Activated CD8-positive, alpha-beta memory T cell treated with anti-CD3 and anti-CD28 coated beads for 1 hour (primary cell): ENCODE data around the gene KLHL29.
"Not testable (repeated sequence)": the region's sequence is repeated elsewhere in the genome, so short reads cannot be mapped to it uniquely, and the experiment has no call there.

Source experiments
- DNase-seq, 2 donors: peaks; one replicate each; pipeline ENCODE4 v3.0.0-alpha.2; 2020; ENCODE audit warnings: low read depth in 1 of 2; ENCODE audit errors: extremely low read depth in 1 of 2

The KLHL29 gene

DNA sequence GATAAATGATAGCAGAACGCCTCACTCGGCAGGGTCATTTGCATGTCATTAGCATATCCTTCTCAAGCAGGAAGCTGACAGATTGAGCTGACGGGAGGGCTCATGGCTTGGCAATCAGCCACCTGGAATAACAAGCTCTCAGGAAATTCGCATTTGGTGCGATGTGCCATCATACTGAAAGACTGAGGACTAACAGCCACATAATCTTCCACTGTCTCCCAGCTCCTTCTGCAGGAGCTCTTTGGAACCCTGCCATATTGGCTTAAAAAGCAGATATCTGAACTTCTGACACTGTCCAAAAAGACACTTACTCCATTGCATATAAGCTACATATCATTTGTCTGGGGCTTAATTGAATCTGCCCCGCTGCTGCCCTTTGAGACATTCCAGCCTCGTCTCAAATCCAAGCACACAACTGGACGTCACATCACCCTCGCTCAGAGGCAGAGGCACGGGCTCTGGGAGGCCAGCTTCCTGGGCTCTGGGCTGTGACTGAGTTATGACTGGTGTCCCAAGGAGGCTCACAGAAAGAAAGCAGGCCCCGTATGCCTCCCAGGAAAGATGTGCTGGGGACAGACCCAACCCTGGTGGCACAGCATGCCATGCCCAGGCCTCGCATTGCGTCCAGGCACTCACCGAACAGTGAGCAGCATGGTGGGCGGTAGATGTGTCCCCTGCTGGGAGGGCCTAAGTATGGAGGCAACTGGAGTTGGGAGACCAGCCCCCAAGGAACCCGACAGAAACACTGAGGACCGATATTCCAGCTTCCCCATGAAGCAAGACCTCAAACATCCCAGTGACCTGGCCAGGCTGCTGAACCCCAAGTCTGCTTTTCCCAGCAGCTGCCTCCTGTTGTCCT is 314.0 kb downstream of the KLHL29 start:
- no peak for DNase-seq

DNA sequence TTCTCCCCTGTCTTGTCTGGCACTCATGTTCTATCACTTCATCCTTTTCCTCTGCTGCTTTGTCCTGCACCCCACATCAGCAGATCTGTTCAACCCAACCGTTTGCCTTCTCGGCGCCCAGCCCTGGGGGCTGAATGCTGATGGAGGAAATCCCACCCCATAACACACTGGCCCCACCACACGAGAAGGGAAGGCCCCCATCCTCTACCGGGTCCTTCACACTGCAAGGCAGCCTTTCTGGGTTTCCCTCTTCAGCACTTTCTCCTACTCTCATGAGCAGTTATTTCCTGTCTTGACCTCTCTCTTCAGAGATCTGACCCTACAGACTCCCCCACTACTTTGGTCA is 314.6 kb downstream of the KLHL29 start:
- no peak for DNase-seq

DNA sequence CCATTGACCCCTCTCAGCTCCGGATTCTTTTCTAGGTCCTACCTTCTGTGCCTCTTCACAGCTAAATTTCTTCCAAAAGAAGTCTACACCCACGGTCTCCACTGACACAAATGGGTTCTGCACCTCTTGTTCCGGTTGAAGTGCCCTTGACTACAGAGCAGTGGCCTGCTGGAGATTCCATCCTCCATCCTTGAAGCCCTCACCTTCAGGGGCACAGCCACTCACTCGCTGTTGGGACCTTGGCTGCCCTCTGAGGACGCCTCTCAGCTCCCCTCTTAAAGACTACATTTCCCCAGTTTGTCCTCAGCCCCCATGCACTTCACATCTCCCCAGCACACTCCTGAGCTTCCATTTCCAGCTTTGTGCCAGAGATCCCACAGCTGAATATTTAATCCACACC is 315.6 kb downstream of the KLHL29 start:
- no peak for DNase-seq

DNA sequence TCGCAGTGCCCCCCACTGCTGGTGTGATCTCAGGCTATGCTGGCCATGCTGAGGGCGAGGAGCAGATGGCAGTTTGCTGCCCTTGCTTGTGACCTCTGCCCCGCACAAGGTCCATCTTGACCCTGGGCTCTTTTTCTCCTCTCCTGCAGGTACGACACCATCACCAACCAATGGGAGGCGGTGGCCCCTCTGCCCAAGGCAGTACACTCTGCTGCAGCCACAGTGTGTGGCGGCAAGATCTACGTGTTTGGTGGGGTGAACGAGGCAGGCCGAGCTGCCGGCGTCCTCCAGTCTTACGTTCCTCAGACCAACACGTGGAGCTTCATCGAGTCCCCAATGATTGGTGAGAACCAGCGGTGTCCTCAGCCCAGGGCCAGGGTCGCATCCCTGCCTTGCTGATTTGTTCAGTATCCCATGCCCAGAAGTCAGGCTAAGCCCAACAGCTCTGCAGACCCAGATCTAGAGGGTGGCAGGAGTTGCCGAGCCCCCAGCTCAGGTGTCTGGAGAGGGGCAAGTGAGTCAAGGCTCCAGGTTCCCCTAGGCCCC is 318.1 kb downstream of the KLHL29 start:
- no peak for DNase-seq

DNA sequence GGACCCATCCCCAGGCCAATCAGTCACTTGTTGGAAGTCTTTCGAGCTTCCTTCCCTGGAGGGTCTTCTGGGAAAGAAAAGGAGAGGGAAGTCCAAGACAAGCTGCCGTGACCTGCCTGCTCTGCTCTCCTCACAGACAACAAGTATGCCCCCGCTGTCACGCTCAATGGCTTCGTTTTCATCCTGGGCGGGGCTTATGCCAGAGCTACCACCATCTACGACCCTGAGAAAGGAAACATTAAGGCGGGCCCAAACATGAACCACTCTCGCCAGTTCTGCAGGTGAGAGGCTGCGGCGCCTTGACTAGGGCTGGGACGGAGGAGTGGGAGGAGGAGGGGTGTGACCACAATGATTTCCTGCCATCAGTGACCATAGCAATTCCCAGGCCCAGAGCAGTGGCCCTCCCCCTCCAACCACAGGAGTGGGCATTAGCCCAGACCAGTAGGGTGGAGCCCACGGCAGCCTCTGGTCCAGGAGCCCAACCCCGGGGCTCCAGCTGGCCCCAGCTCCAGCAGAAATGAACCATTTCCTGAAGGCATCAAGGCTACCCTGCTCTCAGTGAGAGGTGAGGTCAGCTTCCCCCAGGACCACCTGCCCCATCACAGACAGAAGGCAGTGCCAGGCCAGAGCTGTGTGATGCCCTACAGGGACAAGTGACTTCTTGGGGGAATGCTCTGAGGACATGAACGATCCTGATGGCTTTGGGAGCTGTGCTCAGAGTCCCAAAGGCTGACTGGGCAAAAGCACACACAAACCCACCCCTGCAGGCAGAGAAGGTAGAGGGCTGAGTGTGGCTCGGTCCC is 318.8 kb downstream of the KLHL29 start:
- DNase-seq = no peak

DNA sequence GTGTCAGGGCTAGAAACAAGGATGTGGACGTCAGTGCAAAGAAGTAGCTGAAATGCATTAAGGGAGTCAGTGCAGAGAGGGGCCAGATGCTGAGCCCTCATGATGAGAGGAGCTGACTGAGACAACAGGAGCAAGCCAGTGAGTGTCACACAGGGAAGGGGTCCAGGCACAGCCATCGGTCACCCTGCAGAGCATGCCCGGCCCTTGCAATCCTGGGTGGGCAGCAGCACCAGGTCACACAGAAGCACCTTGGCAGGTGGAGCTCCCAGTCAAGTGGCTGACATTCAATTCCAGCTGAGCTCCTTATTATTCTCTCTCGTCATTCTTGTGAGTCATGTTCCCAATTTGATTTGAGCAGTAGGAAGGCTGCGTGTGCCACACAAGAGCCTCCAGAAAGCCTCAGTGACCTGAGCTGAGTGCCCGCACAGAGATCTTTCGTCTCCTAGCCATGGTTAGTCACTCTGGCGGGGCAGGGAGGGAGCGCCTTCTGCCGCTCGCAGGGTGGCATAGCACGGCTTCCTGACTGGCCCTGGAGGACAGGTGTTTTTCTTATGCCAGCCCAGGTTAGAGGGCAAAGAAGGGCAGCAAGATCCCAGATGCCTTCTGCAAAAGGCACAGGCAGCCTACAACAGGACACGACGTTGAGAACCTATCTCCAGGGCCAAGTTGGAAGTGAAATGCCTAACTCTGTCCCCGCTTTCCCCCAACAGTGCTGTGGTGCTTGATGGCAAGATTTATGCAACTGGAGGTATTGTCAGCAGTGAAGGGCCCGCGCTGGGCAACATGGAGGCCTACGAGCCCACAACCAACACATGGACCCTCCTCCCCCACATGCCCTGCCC is 321.0 kb downstream of the KLHL29 start:
- DNase-seq = no peak

DNA sequence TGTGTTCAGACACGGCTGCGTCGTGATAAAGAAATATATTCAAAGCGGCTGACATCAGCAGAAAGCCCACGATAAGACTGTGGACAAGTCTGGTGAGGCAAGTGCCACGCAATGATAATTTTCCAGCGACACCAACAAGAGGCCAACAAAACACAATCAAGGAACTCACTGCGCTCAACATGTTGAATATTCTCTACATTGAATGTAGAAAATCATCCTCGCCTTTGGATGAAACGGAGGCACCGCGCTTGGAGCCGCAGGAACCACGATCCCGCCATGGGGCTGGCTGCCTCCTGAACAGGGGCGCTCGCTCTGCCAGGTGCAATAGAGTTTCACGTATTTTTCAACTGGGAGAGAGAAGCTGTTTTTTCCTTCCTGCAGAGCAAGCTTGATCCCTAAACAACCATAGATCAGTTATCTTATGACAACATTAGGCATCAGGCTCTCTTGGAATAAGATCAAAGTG is 321.7 kb downstream of the KLHL29 start:
- DNase-seq = no peak

DNA sequence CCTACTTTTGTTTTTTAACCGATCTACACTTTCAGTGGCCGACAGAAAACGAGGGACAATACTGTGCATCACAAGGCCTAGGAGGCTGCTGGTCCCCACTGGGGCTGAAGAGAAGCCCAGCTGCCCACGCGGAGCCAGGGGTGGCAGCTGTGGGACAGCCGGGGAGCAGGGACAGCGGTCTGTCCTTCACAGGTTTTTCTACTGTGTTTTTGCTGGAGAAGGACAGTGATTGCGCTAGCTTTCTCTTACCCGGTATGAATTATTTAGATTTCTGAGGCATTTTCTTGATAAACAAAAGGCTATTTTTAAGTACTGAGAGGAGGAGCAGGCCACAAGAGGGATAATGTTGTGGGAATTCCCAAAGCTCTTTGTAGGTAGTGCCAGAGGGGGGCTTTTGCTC is 322.1 kb downstream of the KLHL29 start:
- no peak for DNase-seq

DNA sequence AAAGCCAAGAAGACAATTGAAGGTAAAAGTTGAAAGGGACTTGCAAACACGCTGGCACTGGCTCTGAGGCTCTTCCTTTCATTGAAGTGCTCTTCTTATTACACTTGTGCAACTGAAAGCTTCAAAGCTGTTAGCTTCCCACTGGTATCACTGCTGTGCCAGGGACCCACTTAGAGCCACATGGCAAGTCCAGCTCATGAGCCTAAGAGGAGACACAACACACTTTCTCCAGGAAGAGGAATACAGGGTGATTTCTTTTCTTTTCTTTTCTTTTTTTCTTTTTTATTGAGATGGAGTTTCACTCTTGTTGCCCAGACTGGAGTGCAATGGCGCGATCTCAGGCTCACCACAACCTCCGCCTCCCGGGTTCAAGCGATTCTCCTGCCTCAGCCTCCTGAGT is 323.8 kb downstream of the KLHL29 start:
- DNase-seq = no peak

DNA sequence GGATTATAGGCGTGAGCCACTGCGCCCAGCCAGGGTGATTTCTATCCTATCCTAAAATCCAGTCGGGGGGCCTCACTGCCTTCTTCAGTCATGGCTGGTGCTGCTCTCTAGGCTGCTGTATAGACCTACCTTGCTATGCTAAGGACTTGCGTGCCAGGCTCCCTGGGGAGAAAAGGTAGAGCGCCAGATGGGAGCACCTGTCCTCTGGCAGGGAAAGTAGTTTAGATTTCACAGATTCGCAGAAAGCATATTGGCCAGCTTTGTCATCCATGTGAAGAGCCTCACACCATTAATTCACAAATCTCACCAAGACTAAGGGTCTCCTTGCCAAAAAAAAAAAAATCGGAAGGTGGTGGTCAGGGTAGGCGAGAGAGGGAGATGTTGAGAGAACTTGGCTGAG is 324.3 kb downstream of the KLHL29 start:
- no peak for DNase-seq

DNA sequence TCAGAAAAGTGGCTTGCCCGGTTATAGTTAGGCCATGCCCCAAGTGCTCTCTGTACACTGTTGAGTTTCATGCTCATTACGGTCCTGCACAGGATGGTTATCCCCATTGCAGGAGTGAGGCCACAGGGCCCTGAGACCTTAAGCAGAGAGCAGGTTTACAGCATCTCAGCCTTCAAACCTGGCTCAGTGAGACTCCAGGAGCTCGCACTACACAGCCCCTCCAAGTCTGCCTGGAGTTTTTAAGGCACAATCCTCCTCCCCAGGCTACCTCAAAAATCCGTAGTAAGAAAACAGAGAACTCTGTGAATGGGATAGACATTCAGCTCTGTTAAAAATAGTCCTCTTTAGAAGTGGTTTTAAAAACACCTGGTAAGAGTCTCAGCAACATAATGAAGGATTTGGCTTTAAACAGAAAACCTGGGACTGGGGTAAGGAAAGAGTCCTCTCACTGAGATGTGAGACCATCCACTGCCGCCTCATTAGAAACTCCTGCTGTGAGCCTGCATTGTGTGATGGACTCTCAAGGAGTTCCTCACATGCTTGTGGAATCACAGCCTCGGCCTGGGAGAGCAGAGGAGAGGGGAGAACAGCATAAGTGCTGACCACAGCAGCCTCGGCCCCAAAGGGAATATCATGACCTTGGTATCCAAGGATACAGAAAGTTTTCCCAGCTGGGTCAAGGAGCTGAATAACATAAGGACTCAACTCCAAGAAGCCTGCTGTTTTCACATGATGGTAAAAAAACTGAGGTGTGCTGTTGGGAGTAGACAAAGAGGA is 327.2 kb downstream of the KLHL29 start:
- DNase-seq = no peak

DNA sequence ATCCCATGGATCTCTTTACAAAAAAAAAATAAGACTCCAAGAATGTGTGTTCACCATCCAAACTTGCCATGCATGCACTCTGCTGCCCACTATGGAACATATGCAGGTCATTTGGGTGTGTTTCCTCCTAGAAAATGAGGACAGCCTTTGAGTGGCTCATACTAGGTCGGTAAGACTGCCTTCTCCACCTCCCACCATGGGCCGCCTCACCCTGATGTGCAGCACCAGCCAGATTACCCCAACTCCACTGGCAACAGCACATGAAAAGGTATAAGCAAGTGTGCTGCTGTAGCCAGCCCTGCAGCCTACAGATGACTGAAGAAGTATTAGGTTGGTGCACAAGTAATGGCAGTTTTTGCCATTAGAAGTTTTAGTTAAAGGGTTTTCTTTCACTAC is 327.8 kb downstream of the KLHL29 start:
- DNase-seq = no peak

DNA sequence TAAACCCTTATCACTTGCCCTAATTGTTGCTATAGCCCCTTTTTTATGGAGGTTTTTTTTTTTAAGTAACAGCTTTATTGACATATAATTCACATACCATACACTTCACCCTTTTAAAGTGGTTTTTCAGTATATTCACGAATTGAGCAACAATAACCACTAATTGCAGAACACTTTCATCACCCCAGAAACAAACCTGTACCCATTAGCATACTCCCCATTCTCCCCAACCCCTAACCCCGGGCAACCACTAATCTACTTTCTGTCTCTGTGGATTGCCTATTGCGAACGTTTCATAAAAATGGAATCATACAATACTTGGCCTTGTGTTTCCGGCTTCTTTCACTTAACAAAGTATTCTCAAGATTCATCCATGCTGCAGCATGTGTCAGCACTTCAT is 328.4 kb downstream of the KLHL29 start:
- DNase-seq = no peak

DNA sequence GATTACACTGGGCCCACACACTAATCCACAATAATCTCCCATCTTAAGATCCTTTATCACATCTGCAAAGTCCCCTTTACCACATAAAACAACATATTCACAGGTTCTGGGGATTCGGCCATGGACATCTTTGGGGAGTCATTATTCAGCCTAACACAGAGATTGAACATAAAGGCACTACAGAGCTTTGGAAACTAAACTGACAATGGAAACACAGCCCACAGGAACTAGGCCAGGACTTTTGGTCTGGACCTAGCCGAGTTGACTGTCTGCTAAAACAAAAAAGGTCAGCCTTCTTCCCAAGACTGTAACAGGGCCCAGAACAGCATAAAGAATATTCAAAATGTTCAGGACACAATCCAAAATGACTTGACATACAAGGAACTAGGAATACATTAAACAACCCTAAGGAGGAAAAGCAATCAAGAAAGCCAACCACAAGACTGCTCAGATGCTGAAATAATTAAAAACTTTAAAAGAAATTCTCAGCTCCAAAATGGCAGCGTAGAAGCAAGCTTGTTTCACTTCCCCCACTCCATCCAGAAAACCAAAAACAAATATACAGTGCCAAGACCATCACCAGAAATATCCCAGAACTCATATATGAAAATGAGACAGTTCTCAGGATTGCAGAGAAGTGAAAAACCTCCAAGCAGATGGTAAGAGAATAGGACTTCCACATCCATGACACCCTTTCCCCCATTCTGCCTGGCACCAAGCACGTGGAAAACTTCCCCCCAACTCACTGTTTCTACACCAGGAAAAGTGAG is 334.1 kb downstream of the KLHL29 start:
- no peak for DNase-seq

DNA sequence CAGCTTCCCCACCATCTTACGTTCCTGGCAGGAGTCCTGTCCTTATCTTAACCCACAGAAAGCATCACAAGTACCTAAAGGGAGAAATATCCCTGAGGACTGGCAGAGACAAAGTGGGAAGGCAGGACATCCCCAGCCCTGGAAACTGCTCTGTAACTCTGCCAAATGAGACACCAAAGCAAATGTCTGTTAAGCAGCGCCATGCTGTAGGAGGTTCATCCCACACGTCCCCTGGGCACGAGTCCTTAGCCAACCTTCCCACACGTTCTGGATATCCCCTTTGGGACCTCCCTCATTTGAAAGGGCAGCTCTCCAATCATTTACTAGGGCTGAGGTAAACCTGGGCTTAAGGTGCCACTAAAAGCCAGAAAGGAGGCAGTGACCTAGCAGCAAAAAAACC is 334.7 kb downstream of the KLHL29 start:
- no peak for DNase-seq

DNA sequence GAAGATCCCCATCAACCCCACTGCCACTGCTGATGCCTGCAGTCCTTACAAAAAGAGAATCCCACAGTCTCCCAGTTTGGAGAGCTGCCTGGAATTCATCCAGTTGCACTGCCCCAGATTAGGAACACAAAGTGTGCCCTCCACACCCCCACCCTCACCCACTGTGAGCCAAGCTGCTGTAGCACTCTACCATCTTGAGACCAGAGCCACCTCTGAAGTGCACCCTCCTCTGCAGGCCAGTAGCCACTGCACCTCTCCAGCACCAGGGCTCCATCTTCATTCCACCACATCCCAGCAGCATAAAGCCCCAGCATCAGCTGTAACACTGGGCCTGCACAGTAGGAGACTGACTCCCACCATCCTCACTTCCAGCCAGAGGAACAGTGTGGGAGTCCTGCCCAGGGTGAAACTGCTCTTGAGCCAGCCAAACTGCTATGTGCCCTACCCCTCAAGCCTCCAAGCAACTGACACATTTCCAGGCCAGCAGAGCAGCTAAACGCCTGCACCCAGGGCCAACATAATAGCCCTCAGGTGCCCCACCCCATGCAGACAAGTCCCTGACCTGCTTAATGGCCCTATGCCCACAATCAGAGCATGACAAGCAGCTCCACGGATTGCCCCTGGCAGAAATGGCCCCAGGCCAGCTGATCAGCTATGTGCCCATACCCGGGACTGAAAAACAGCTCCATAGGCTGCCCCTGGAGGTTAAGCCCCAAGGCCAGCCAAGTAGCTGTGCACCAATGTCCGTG is 335.9 kb downstream of the KLHL29 start:
- DNase-seq = no peak

DNA sequence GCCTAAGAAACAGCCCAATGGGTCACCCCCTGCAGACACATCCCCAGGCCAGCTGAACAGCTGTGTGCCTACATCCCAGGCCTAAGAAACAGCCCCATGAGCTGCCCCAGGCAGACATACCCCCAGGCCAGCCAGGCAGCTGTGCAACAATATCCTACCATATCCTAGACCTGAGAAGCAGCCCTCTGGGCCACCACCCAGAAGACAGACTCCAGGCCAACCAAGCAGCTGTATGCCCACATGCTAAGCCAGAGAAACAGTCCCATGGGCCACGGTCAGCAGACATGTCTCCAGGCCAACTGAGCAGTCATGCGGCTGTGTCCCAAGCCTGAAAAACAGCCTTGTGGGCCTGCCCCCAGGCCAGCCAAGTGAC is 336.5 kb downstream of the KLHL29 start:
- no peak for DNase-seq

DNA sequence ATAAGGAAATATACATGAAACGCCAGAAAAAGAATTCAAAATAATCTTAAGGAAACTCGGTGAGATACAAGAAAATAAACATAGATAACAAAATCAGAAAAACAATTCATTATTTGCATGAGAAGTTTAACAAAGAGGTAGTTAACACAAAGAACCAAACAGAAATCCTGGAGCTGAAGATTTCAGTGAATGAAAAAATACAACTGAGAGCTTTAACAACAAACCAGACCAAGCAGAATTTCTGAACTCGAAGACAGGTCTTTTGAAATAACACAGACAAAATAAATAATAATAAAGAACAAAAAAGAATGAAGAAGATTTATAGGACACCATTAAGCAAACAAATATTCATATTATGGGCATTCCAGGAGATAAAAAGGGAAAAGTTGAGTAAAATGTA is 337.3 kb downstream of the KLHL29 start:
- no peak for DNase-seq

DNA sequence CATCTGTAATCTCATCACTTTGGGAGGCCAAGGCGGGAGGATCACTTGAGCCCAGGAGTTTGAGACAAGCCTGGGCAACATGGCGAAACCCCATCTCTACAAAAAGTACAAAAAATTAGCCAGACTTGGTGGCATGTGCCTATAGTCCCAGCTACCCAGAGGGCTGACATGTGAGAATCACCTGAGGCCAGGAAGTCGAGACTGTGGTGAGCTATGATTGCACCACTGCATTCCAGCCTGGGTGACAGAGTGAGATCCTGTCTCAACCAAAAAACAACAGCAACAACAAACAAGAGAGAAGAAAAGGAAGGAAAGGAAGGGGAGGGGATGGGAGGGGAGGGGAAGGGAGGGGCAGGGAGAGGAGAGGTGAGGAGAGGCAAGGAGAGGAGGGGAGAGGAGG is 338.1 kb downstream of the KLHL29 start:
- DNase-seq = not testable (repeated sequence)
